AG04450 (cell line): ENCODE measurements around the gene CNTNAP2. TPM values are rescaled to one million over a fixed set of nuclear protein-coding genes. Genes with fewer than 3 reads are reported as not detected.

Experiments
- CTCF ChIA-PET: fragments of 300-600, 350-600 bp; formaldehyde crosslinking; extraction: SDS; loops from one replicate; lab custom pipeline; 2022; ENCODE audit warnings: antibody characterized with exemption, inconsistent platforms; lab: Charles Lee
- POLR2A ChIA-PET: fragments of 350-600 bp; formaldehyde crosslinking; extraction: SDS; loops from one replicate; lab custom pipeline; 2021; ENCODE audit warnings: antibody characterized with exemption, inconsistent platforms; lab: Yijun Ruan, JAX
- DNase-seq: peaks from one replicate; pipeline ENCODE4 v3.0.0-alpha.2; 2011; ENCODE audit warnings: low read depth, low spot score
- H3K27ac ChIP-seq: one replicate; pipeline ENCODE4 v1.5.1; 2012; ENCODE audit warnings: low read depth, low read length, control low read depth
- H3K27me3 ChIP-seq: one replicate; pipeline ENCODE4 v1.6.0; 2012; ENCODE audit warnings: low read length; ENCODE audit not compliant: control insufficient read depth, insufficient read depth
- H3K4me3 ChIP-seq: 2 replicates; pipeline ENCODE4 v1.5.1; 2011; ENCODE audit warnings: mild to moderate bottlenecking, low read depth, low read length, control low read depth
- H3K9me3 ChIP-seq: 2 replicates; pipeline ENCODE4 v1.5.1; 2012; ENCODE audit warnings: low read length; ENCODE audit not compliant: control insufficient read depth, insufficient read depth
- CTCF ChIP-seq: IDR thresholded peaks from 2 replicates; pipeline ENCODE4 v1.5.1; 2011; ENCODE audit warnings: low read depth, low read length, control low read depth, inconsistent platforms
- polyA plus RNA-seq: library from polyadenylated mRNA; depleted of rRNA; stranded (reverse); fragments of >200 nt; gene quantifications from 2 replicates; pipeline ENCODE4 v1.2.3, GENCODE V29; 2011

Gene CNTNAP2
- polyA plus RNA-seq, 1 experiment: not detected

GRCh38 chr7:147990942-147991341 is 1874.3 kb downstream of the CNTNAP2 start:
- H3K9me3 ChIP-seq: peaks cover 14% of the 10 kb centered on the region
- ChIA-PET POLR2A (no interaction called here), CTCF (no interaction called here)
- no peak overlapping the region for H3K27ac ChIP-seq
- no peak overlapping the region for H3K4me3 ChIP-seq
- no peak for DNase-seq
- no peaks in the 10 kb centered on the region for H3K27me3 ChIP-seq
- TF ChIP-seq CTCF: no peak

GRCh38 chr7:147992698-147993097 is 1876.1 kb downstream of the CNTNAP2 start:
- H3K9me3 ChIP-seq: peaks cover 24% of the 10 kb centered on the region
- no peak overlapping the region for H3K4me3 ChIP-seq
- H3K27me3 ChIP-seq: no peaks in the 10 kb centered on the region
- CTCF ChIA-PET: no interaction called here
- DNase-seq: no peak
- no peak overlapping the region for H3K27ac ChIP-seq
- TF ChIP-seq CTCF: no peak
- POLR2A ChIA-PET: no interaction called here

- ChIA-PET CTCF (no interaction called here), POLR2A (no interaction called here)
- H3K27ac ChIP-seq: no peak overlapping the region
Observed at GRCh38 chr7:147997636-147998035, 1881.0 kb downstream of the CNTNAP2 start.

GRCh38 chr7:147999962-148000361 is 1883.4 kb downstream of the CNTNAP2 start:
- CTCF ChIA-PET: no interaction called here
- TF ChIP-seq CTCF: no peak
- peaks cover 29% of the 10 kb centered on the region for H3K9me3 ChIP-seq
- DNase-seq: no peak
- POLR2A ChIA-PET: no interaction called here
- no peak overlapping the region for H3K4me3 ChIP-seq
- H3K27me3 ChIP-seq: no peaks in the 10 kb centered on the region
- no peak overlapping the region for H3K27ac ChIP-seq

More at GRCh38 chr7:147997636-147998035, 1881.0 kb downstream of the CNTNAP2 start:
- DNase-seq: no peak
- no peaks in the 10 kb centered on the region for H3K27me3 ChIP-seq
- no peak for TF ChIP-seq CTCF
- no peak overlapping the region for H3K4me3 ChIP-seq
- peaks cover 29% of the 10 kb centered on the region for H3K9me3 ChIP-seq

GRCh38 chr7:148011753-148012152 is 1895.2 kb downstream of the CNTNAP2 start:
- DNase-seq: no peak
- Histone ChIP-seq H3K27ac (no peak overlapping the region), H3K27me3 (no peaks in the 10 kb centered on the region), H3K4me3 (no peak overlapping the region), H3K9me3 (peaks cover 11% of the 10 kb centered on the region; the same call in 1 of the 2 replicates)
- ChIA-PET CTCF (no interaction called here), POLR2A (no interaction called here)
- TF ChIP-seq CTCF: no peak
